Liver (tissue), 3 donors: Measurements from ENCODE around the gene SAMD4A.

Experiments used
- CTCF ChIP-seq: fragments of 150-350 bp; IDR thresholded peaks from 2 replicates; pipeline ENCODE4 v1.5.1; 2017; ENCODE audit warnings: improper control_type of control experiment, low read depth, low read length; ENCODE audit not compliant: missing input control
- MAX ChIP-seq: IDR thresholded peaks from 2 replicates; pipeline ENCODE4 v1.6.1; 2016; ENCODE audit warnings: antibody characterized with exemption
- RAD21 ChIP-seq, 2 donors: IDR thresholded peaks; 2 replicates each; pipeline ENCODE4 v1.6.1; 2016; ENCODE audit warnings: antibody characterized with exemption in 2 of 2, mild to moderate bottlenecking in 2 of 2
- REST ChIP-seq: IDR thresholded peaks from 2 replicates; pipeline ENCODE4 v1.6.1; 2016; ENCODE audit warnings: antibody characterized with exemption, mild to moderate bottlenecking
- donor health status: healthy.
- donor health status: healthy.

GRCh38 chr14:54652605-54653052 is 85.7 kb downstream of the SAMD4A start:
- TF ChIP-seq CTCF (no peak), RAD21 (IDR thresholded peaks at IDR 0.05) (no peak), REST (no peak), MAX (no peak)
